HepG2 (cell line): ENCODE measurements around the gene WDR45B. TPM values are rescaled to one million over a fixed set of nuclear protein-coding genes. Genes with fewer than 3 reads are reported as not detected.

ENCODE experiments used
- CEBPG ChIP-seq: IDR thresholded peaks from 2 replicates; pipeline ENCODE4 v1.6.1; 2016
- CREM ChIP-seq, 2 experiments: sonication (generic) in 1 of 2; formaldehyde crosslinking in 1 of 2; IDR thresholded peaks; 2 replicates each; pipeline versions ENCODE4 v1.4.0 to v1.6.1; 2016 to 2020; ENCODE audit warnings: antibody characterized with exemption in 1 of 2, mild to moderate bottlenecking in 1 of 2, missing genetic modification reagents in 1 of 2
- GTF3A ChIP-seq: sonication (generic); formaldehyde crosslinking; conservative IDR thresholded peaks from 2 replicates; pipeline ENCODE4 v1.4.0; 2020; ENCODE audit warnings: mild to moderate bottlenecking, missing genetic modification reagents
- JARID2 ChIP-seq: sonication (generic); formaldehyde crosslinking; IDR thresholded peaks from 2 replicates; pipeline ENCODE4 v1.8.1; 2023; ENCODE audit warnings: missing genetic modification reagents, inconsistent platforms; ENCODE audit not compliant: insufficient replicate concordance
- NR2C2 ChIP-seq: sonication (generic); formaldehyde crosslinking; IDR thresholded peaks from 2 replicates; pipeline ENCODE4 v1.4.0; 2020; ENCODE audit warnings: missing genetic modification reagents, mild to moderate bottlenecking, moderate library complexity, borderline replicate concordance
- SETDB1 ChIP-seq: sonication (generic); formaldehyde crosslinking; IDR thresholded peaks from 2 replicates; pipeline ENCODE4 v1.5.1; 2020; ENCODE audit warnings: missing genetic modification reagents, mild to moderate bottlenecking, borderline replicate concordance
- ZBTB1 ChIP-seq: sonication (generic); formaldehyde crosslinking; IDR thresholded peaks from 2 replicates; pipeline ENCODE4 v1.4.0; 2020; ENCODE audit warnings: missing genetic modification reagents, borderline replicate concordance
- ZBTB7B ChIP-seq: sonication (generic); formaldehyde crosslinking; IDR thresholded peaks from 2 replicates; pipeline ENCODE4 v1.4.0; 2020; ENCODE audit warnings: missing genetic modification reagents
- ZNF124 ChIP-seq: sonication (generic); formaldehyde crosslinking; IDR thresholded peaks from 2 replicates; pipeline ENCODE4 v1.4.0; 2020; ENCODE audit warnings: missing genetic modification reagents
- ZNF224 ChIP-seq: sonication (generic); formaldehyde crosslinking; IDR thresholded peaks from 2 replicates; pipeline ENCODE4 v1.5.0; 2020; ENCODE audit warnings: mild to moderate bottlenecking, missing genetic modification reagents
- ZNF225 ChIP-seq: sonication (generic); formaldehyde crosslinking; IDR thresholded peaks from 2 replicates; pipeline ENCODE4 v1.4.0; 2020; ENCODE audit warnings: mild to moderate bottlenecking, missing genetic modification reagents
- ZNF546 ChIP-seq: sonication (generic); formaldehyde crosslinking; conservative IDR thresholded peaks from 2 replicates; pipeline ENCODE4 v1.8.1; 2023; ENCODE audit warnings: mild to moderate bottlenecking, missing genetic modification reagents
- ZNF615 ChIP-seq: sonication (generic); formaldehyde crosslinking; IDR thresholded peaks from 2 replicates; pipeline ENCODE4 v1.5.0; 2020; ENCODE audit warnings: mild to moderate bottlenecking, missing genetic modification reagents, borderline replicate concordance
- polyA plus RNA-seq, 8 experiments: library from polyadenylated mRNA; depleted of rRNA in 3 of 8; stranded (reverse) in 7 of 8; unstranded in 1 of 8; fragments of >200 nt; fragmentation: Illumina TruSeq in 4 of 8; extraction: Trizol in 4 of 8; gene quantifications; 2 replicates each; pipeline versions ENCODE4 v1.2.1 to v1.2.3, GENCODE V29; 2011 to 2016; ENCODE audit warnings: low read depth in 4 of 8, missing spikeins in 1 of 8, mixed read lengths in 1 of 8; ENCODE audit not compliant: insufficient read depth in 1 of 8
- total RNA-seq, 5 experiments: library from RNA; depleted of rRNA; stranded (reverse); fragments of >200 nt; fragmentation: Illumina TruSeq; extraction: Trizol; gene quantifications; 2 replicates each; pipeline ENCODE4 v1.2.3, GENCODE V29; 2016; ENCODE audit warnings: low read depth in 1 of 5
- TF ChIP-seq, protein P1 (sequence below): sonication (generic); formaldehyde crosslinking; IDR thresholded peaks from 2 replicates; pipeline ENCODE4 v1.4.0; 2020; ENCODE audit warnings: mild to moderate bottlenecking, missing genetic modification reagents, borderline replicate concordance
- TF ChIP-seq, protein P2 (sequence below): sonication (generic); formaldehyde crosslinking; IDR thresholded peaks from 2 replicates; pipeline ENCODE4 v1.8.0; 2022; ENCODE audit warnings: missing genetic modification reagents, mild to moderate bottlenecking, moderate library complexity, borderline replicate concordance
- TF ChIP-seq, protein P3 (sequence below): sonication (generic); formaldehyde crosslinking; conservative IDR thresholded peaks from 2 replicates; pipeline ENCODE4 v1.8.1; 2023; ENCODE audit warnings: missing genetic modification reagents
- TF ChIP-seq, protein P4 (sequence below): sonication (generic); formaldehyde crosslinking; IDR thresholded peaks from 2 replicates; pipeline ENCODE4 v1.4.0; 2020; ENCODE audit warnings: missing genetic modification reagents, borderline replicate concordance
- TF ChIP-seq, protein P5 (sequence below): sonication (generic); formaldehyde crosslinking; conservative IDR thresholded peaks from 2 replicates; pipeline ENCODE4 v1.4.0; 2020; ENCODE audit warnings: missing genetic modification reagents

Gene WDR45B
- total and polyA plus RNA-seq, 2 of the 13 experiments (the other 11 are each of a cell fraction or from before 2014, with no cell fraction given) = 86.2 to 155 TPM

DNA sequence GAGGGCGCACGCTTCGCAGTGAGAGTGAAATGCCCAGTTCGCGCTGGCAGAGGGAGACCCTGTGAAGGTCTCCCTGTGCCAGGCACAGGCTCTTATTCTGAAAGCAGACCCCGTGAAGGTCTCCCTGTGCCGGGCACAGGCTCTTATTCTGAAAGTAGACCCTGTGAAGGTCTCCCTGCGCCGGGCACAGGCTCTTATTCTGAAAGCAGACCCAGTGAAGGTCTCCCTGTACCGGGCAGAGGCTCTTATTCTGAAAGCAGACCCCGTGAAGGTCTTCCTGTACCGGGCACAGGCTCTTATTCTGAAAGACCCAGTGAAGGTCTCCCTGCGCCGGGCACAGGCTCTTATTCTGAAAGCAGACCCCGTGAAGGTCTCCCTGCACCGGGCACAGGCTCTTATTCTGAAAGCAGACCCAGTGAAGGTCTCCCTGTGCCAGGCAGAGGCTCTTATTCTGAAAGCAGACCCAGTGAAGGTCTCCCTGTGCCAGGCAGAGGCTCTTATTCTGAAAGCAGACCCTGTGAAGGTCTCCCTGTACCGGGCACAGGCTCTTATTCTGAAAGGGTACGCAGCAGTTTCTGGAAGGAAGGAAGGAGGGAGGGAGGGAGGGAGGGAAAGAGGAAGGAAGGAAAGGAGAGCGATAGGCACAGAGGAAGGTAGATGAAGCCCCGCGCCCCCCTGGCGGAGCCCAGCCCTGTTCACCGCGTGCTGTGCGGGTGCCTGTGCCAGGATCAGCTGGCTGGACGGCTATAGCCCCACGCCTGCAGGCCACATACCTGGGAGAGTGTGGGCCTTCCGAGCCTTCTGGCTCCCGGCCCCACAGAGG is 55.3 kb downstream of the WDR45B start (continued):
- no peak for TF ChIP-seq ZBTB1
- TF ChIP-seq GTF3A (CRISPR knock-in tag) = no peak
- no peak for TF ChIP-seq NR2C2 (CRISPR knock-in tag)
- TF ChIP-seq ZNF224 = no peak
- TF ChIP-seq, protein P1, sequence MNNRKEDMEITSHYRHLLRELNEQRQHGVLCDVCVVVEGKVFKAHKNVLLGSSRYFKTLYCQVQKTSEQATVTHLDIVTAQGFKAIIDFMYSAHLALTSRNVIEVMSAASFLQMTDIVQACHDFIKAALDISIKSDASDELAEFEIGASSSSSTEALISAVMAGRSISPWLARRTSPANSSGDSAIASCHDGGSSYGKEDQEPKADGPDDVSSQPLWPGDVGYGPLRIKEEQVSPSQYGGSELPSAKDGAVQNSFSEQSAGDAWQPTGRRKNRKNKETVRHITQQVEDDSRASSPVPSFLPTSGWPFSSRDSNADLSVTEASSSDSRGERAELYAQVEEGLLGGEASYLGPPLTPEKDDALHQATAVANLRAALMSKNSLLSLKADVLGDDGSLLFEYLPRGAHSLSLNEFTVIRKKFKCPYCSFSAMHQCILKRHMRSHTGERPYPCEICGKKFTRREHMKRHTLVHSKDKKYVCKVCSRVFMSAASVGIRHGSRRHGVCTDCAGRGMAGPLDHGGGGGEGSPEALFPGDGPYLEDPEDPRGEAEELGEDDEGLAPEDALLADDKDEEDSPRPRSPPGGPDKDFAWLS (CRISPR knock-in tag) = no peak
- TF ChIP-seq, protein P2, sequence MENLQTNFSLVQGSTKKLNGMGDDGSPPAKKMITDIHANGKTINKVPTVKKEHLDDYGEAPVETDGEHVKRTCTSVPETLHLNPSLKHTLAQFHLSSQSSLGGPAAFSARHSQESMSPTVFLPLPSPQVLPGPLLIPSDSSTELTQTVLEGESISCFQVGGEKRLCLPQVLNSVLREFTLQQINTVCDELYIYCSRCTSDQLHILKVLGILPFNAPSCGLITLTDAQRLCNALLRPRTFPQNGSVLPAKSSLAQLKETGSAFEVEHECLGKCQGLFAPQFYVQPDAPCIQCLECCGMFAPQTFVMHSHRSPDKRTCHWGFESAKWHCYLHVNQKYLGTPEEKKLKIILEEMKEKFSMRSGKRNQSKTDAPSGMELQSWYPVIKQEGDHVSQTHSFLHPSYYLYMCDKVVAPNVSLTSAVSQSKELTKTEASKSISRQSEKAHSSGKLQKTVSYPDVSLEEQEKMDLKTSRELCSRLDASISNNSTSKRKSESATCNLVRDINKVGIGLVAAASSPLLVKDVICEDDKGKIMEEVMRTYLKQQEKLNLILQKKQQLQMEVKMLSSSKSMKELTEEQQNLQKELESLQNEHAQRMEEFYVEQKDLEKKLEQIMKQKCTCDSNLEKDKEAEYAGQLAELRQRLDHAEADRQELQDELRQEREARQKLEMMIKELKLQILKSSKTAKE (CRISPR knock-in tag) = no peak
- TF ChIP-seq ZNF225 (CRISPR knock-in tag) = no peak
- TF ChIP-seq CEBPG (CRISPR knock-in tag) = no peak
- no peak for TF ChIP-seq ZNF546 (CRISPR knock-in tag)
- TF ChIP-seq, protein P3, sequence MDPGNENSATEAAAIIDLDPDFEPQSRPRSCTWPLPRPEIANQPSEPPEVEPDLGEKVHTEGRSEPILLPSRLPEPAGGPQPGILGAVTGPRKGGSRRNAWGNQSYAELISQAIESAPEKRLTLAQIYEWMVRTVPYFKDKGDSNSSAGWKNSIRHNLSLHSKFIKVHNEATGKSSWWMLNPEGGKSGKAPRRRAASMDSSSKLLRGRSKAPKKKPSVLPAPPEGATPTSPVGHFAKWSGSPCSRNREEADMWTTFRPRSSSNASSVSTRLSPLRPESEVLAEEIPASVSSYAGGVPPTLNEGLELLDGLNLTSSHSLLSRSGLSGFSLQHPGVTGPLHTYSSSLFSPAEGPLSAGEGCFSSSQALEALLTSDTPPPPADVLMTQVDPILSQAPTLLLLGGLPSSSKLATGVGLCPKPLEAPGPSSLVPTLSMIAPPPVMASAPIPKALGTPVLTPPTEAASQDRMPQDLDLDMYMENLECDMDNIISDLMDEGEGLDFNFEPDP = no peak
- peak; percentile 49; the same call in 1 of the 2 replicates for TF ChIP-seq CREM (IDR thresholded peaks at IDR 0.05)
- TF ChIP-seq CREM (CRISPR knock-in tag; IDR thresholded peaks at IDR 0.05) = no peak
- no peak for TF ChIP-seq JARID2 (CRISPR knock-in tag)
- TF ChIP-seq ZBTB7B = 0 out of 2 replicates have a peak, but pooled peaks have one; percentile 43
- no peak for TF ChIP-seq ZNF124 (CRISPR knock-in tag)
- TF ChIP-seq, protein P4, sequence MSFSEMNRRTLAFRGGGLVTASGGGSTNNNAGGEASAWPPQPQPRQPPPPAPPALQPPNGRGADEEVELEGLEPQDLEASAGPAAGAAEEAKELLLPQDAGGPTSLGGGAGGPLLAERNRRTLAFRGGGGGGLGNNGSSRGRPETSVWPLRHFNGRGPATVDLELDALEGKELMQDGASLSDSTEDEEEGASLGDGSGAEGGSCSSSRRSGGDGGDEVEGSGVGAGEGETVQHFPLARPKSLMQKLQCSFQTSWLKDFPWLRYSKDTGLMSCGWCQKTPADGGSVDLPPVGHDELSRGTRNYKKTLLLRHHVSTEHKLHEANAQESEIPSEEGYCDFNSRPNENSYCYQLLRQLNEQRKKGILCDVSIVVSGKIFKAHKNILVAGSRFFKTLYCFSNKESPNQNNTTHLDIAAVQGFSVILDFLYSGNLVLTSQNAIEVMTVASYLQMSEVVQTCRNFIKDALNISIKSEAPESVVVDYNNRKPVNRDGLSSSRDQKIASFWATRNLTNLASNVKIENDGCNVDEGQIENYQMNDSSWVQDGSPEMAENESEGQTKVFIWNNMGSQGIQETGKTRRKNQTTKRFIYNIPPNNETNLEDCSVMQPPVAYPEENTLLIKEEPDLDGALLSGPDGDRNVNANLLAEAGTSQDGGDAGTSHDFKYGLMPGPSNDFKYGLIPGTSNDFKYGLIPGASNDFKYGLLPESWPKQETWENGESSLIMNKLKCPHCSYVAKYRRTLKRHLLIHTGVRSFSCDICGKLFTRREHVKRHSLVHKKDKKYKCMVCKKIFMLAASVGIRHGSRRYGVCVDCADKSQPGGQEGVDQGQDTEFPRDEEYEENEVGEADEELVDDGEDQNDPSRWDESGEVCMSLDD (CRISPR knock-in tag) = no peak
- TF ChIP-seq, protein P5, sequence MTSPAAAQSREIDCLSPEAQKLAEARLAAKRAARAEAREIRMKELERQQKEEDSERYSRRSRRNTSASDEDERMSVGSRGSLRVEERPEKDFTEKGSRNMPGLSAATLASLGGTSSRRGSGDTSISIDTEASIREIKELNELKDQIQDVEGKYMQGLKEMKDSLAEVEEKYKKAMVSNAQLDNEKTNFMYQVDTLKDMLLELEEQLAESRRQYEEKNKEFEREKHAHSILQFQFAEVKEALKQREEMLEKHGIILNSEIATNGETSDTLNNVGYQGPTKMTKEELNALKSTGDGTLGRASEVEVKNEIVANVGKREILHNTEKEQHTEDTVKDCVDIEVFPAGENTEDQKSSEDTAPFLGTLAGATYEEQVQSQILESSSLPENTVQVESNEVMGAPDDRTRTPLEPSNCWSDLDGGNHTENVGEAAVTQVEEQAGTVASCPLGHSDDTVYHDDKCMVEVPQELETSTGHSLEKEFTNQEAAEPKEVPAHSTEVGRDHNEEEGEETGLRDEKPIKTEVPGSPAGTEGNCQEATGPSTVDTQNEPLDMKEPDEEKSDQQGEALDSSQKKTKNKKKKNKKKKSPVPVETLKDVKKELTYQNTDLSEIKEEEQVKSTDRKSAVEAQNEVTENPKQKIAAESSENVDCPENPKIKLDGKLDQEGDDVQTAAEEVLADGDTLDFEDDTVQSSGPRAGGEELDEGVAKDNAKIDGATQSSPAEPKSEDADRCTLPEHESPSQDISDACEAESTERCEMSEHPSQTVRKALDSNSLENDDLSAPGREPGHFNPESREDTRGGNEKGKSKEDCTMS = no peak
- no peak for TF ChIP-seq SETDB1 (CRISPR knock-in tag)
- TF ChIP-seq ZNF615 (CRISPR knock-in tag) = no peak
